Activated CD8-positive, alpha-beta memory T cell treated with anti-CD3 and anti-CD28 coated beads, Interleukin-2, amount 50 U/mL, for 1 hour (primary cell): Measurements from ENCODE around the gene LAMTOR3.
"Not testable (repeated sequence)": the region's sequence is repeated elsewhere in the genome, so short reads cannot be mapped to it uniquely, and the experiment has no call there.

Source experiments
- DNase-seq: peaks from one replicate; pipeline ENCODE4 v3.0.0-alpha.2; 2020; ENCODE audit errors: extremely low read depth

The LAMTOR3 gene

GRCh38 chr4:99830051-99830450 lies 64.2 kb downstream of the LAMTOR3 start:
- not testable (repeated sequence) for DNase-seq

GRCh38 chr4:99828477-99828876 lies 65.8 kb downstream of the LAMTOR3 start:
- no peak for DNase-seq
